Mammary epithelial cell (primary cell): Measurements from ENCODE around the gene MRFAP1.

Experiments
- EZH2 ChIP-seq: IDR thresholded peaks from 2 replicates; pipeline ENCODE4 v1.6.1; 2012; ENCODE audit warnings: low read length, inconsistent platforms, borderline replicate concordance
- TF ChIP-seq, protein P1 (sequence below), 2 donors: IDR thresholded peaks in 1 of 2; conservative IDR thresholded peaks in 1 of 2; 2 replicates each; pipeline ENCODE4 v1.5.1; 2011 to 2012; ENCODE audit warnings: inconsistent platforms in 2 of 2, low read length in 2 of 2, mild to moderate bottlenecking in 2 of 2, control low read depth in 1 of 2, low read depth in 1 of 2; ENCODE audit not compliant: insufficient read depth in 1 of 2; ENCODE audit errors: extremely low read depth in 1 of 2

- TF ChIP-seq, protein P1, sequence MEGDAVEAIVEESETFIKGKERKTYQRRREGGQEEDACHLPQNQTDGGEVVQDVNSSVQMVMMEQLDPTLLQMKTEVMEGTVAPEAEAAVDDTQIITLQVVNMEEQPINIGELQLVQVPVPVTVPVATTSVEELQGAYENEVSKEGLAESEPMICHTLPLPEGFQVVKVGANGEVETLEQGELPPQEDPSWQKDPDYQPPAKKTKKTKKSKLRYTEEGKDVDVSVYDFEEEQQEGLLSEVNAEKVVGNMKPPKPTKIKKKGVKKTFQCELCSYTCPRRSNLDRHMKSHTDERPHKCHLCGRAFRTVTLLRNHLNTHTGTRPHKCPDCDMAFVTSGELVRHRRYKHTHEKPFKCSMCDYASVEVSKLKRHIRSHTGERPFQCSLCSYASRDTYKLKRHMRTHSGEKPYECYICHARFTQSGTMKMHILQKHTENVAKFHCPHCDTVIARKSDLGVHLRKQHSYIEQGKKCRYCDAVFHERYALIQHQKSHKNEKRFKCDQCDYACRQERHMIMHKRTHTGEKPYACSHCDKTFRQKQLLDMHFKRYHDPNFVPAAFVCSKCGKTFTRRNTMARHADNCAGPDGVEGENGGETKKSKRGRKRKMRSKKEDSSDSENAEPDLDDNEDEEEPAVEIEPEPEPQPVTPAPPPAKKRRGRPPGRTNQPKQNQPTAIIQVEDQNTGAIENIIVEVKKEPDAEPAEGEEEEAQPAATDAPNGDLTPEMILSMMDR (conservative IDR thresholded peaks at IDR 0.05 in 1 of 2, IDR thresholded peaks at IDR 0.05 in 1 of 2; ENCODE audit: extremely low read depth in 1 of 2, insufficient read depth in 1 of 2, low read depth in 1 of 2, low read length in 2 of 2), result no peak
- no peak for TF ChIP-seq EZH2
These were observed 49.0 kb downstream of the MRFAP1 start for GRCh38 chr4:6689506-6689960.
